Measurements from ENCODE around the gene TRIM46.
"Not testable (repeated sequence)": the region's sequence is repeated elsewhere in the genome, so short reads cannot be mapped to it uniquely, and the experiment has no call there.

TRIM46 gene

GRCh38 chr1:155137154-155137949 lies 36.3 kb upstream of the TRIM46 start:
- no peak for DNase-seq

- DNase-seq = peak; percentile 94
Observed at GRCh38 chr1:155139895-155140629, 33.6 kb upstream of the TRIM46 start, which contains the start of gene DPM3. Gene DPM3, minus strand, starts transcription at chr1:155140531. Its CDS starts 291 bp downstream, at chr1:155140240.

DNA sequence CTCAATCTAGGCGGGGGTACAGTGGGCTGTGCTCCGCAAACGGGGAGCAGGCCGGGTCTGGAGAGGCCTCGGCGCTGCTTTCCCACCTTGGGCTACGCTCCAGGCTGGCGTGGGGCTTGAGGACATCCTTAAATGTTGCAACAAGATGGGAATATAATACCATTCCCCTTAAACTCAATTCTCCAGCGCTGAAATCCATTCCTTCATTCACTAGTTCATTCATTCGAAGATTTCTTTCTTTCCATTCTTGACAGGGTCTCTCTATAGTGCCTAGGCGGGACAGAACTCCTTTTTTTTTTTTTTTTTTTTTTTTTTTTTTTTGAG lies 33.1 kb upstream of the TRIM46 start:
- DNase-seq = no peak

DNA sequence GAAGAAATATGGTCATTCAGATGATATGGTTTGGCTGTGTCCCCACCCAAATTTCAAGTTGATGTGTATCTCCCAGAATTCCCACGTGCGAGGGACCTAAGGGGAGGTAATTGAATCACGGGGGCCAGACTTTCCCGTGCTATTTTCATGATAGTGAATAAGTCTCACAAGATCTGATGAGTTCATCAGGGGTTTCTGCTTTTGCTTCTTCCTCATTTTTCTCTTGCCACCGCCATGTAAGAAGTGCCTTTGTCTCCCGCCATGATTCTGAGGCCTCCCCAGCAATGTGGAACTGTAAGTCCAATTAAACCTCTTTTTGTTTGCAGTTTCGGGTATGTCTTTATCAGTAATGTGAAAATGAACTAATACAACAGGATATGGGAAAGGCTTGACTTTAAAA lies 31.9 kb upstream of the TRIM46 start:
- DNase-seq = no peak

GRCh38 chr1:155145491-155145890 lies 28.2 kb upstream of the TRIM46 start:
- DNase-seq = no peak

DNA sequence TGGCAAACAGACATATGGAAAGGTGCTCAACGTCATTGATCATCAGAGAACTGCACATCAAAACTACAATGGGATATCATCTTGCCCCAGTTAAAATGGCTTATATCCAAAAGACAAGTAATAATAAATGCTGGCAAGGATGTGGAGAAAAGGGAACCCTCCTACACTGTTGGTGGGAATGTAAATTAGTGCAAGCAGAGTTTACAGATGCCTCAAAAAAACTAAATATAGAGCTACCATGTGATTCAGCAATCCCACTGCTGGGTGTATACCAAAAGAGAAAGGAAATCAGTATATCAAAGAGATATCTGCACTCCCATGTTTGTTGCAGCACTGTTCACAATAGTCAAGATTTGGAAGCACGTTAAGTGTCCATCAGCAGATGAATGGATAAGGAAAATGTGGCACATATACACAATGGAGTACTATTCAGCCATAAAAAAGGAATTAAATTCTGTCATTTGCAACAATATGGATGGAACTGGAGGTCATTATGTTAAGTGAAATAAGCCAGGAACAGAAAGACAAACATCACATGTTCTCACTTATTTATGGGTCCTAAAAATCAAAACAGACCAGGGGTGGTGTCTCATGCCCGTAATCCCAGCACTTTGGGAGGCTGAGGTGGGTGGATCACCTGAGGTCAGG lies 17.5 kb upstream of the TRIM46 start:
- DNase-seq = not testable (repeated sequence)

GRCh38 chr1:155158991-155159390 lies 14.7 kb upstream of the TRIM46 start:
- no peak for DNase-seq

- DNase-seq = peak; percentile 26
Observed at GRCh38 chr1:155160128-155160527, 13.5 kb upstream of the TRIM46 start.

GRCh38 chr1:155162631-155163030 lies 11.0 kb upstream of the TRIM46 start:
- not testable (repeated sequence) for DNase-seq

DNA sequence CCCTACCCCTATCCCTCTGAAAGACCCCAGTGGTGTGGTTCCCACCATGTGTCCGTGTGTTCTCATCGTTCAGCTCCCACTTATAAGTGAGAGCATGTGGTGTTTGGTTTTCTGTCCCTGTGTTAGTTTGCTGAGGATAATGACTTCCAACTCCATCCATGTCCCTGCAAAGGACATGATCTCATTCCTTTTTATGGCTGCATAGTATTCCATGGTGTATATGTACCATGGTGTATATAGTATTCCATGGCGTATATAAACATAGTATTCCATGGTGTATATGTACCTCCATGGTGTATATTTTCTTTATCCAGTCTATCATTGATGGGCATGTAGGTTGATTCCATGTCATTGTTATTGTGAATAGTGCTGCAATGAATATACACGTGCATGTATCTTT lies 9.9 kb upstream of the TRIM46 start:
- DNase-seq = not testable (repeated sequence)

DNA sequence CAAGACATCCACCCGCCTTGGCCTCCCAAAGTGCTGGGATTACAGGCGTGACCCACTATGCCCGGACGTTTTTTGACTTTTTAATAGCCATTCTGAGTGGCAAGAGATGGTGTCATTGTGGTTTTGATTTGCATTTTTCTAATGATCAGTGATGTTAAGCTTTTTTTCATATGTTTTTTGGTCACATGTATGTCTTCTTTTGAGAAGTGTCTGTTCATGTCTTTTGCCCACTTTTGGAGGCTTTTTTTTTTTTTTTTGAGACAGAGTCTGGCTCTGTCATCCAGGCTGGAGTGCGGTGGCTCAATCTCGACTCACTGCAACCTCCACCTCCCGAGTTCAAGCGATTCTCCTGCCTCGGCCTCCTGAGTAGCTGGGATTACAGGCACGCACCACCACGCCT lies 9.0 kb upstream of the TRIM46 start:
- not testable (repeated sequence) for DNase-seq

DNA sequence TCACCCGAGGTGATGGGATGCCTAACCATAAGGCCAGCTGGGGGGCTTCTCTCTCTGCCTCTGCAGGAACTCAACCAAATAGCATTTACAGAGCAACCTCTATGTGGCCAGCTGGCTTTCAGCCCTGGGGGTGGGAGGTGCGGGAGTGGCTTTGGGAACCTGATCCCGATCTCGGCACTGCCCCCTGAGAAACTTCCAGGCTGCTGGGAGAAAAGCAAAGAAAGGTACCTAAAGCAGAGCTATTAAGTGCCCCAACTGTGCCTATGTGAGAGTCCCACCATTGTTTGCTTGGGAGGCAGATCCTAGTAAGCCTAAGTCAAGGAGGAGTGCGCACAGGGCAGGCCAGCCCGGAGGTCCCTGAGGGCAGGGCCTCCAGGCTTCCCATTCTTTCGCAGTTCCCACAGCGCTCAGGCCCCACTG lies 7.6 kb upstream of the TRIM46 start:
- no peak for DNase-seq

GRCh38 chr1:155166471-155167165 lies 7.0 kb upstream of the TRIM46 start:
- DNase-seq = no peak

GRCh38 chr1:155167166-155168104 lies 6.2 kb upstream of the TRIM46 start:
- DNase-seq = peak; percentile 97

- not testable (repeated sequence) for DNase-seq
Observed at GRCh38 chr1:155168105-155168445, 5.6 kb upstream of the TRIM46 start.

DNA sequence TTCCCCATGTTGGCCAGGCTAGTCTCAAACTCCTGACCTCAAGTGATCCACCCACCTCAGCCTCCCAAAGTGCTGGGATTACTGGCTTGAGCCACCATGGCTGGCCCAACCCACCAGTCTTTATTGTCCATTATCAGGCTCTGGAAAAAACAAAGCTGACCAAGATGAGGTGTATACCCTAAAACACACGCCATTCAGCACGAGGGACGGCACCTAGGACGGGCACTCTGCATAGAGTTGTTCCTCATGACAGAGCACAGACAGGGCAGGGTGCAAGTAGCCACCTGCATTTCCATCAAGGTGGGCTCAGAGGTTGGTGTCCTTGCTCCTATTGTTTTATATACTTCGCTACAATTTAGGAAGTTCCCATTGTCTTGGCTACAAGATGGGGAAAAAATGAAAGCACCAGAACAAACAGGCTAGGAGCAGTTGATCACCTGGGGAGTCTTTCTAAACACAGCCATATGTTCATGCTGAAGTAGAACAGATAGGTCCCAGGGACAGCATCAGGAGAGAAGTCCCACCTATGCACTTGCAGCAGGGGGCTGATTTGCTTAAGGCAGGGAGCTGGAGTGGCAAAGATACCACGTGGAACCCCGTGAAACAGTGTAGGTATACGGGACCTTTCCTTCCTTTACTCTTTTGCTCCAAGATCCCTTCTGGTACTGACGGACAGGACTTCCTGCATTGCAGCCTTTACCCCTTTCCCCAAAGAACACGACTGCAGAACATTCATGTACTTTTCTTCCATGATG lies 5.0 kb upstream of the TRIM46 start:
- DNase-seq = no peak

GRCh38 chr1:155169541-155169940 lies 4.1 kb upstream of the TRIM46 start:
- no peak for DNase-seq

DNA sequence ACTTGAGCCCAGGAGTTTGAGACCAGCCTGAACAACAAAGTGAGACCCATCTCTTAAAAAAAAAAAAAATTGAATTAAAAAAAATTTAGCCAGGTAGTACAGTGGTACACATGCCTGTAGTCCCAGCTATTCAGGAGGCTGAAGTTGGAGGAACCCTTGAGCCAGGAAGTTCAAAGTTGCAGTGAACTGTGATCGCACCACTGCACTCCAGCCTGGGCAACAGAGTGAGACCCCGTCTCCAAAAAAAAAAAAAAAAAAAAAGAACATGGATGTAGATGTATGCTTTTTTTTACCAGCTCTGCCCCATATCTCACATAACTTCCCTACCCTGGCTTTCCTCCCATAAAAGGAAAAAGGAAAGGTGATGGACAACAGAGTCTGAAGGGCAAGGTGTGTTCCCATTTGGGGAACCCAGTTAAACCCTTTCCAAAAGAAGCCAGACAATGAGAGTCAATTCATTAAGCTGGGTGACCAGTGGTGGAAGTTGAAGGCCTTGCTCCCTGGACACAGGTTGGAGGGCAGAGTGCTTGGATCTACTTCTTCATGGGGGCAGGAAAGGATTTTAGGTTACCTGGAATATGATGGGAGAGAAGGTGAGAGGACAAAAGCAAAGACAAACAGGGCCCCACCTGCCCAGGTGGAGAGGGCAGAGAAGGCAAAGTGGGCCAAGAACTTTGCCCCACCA lies 3.4 kb upstream of the TRIM46 start:
- no peak for DNase-seq

DNA sequence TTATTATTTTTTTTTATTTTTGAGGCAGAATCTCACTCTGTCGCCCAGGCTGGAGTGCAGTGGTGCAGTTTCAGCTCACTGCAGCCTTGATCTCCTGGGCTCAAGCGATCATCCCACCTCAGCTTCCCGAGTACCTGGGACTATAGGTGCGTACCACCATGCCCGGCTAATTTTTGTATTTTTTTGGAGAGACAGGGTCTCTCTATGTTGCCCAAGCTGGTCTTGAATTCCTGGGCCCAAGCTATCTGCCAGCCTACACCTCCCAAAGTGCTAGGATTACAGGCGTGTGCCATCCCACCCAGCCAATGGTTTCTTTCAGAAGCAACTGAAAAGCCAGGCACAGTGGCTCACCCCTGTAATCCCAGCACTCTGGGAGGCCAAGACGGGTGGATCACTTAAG lies 2.8 kb upstream of the TRIM46 start:
- no peak for DNase-seq

DNA sequence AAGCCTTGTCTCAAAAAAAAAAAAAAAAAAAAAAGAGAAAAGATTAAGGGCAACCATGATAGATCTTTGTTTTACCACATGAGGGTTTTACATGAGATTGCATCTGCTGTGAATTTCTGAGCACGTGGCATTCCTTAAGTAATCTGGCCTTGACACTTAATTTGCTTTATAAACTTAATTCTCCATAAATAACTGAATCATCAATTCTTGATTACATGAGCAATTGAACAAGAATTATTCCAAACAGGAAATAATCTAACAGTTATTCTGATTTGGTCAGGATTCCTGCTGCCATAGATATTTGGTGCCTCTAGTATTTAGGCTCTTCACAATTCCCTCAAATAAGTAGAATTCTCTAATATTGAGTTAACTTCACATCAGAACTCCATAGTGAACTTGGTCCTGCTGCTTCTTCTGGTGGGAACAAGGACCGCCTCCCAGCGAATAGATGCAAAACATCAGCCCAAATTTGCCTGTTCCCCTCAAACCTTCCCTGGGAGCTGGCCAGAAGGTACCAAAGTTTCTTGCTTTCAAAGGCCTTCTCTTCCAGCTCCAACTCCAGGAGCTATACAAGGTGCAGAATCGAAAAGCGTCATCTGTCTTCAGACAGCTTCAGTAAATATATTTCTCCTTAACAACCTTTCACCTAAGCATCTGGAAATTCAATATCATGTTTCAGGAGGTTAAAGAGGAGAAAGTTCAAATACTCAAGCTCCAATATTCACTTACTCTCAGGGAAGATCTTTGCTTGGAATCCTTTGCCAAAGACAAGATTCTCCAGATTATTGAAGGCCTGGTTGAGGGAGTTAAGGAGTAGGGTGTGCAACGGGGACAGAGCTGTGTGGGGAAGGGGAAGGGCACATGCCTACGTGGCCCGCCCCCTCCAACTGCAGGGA lies 1.6 kb upstream of the TRIM46 start:
- DNase-seq = no peak

Measured in NCI-H1694 (cell line).